CD4-positive, alpha-beta T cell treated with Interleukin-1 beta for 1 hour (primary cell): ENCODE measurements around the gene ZCCHC2.

Source experiments
- DNase-seq, 2 donors: peaks; one replicate each; pipeline ENCODE4 v3.0.0-alpha.2; 2020 to 2022

Gene ZCCHC2

GRCh38 chr18:62512532-62512931 is 10.3 kb upstream of the ZCCHC2 start:
- no peak for DNase-seq

GRCh38 chr18:62512996-62513395 is 9.8 kb upstream of the ZCCHC2 start:
- DNase-seq, result no peak

- no peak for DNase-seq
These were observed 8.3 kb upstream of the ZCCHC2 start for GRCh38 chr18:62514570-62514969.

- no peak for DNase-seq
These were observed 6.6 kb upstream of the ZCCHC2 start for GRCh38 chr18:62516242-62516641.

- DNase-seq, result no peak
These were observed 4.1 kb upstream of the ZCCHC2 start for GRCh38 chr18:62518460-62519375.

- DNase-seq, result no peak
These were observed 3.1 kb upstream of the ZCCHC2 start for GRCh38 chr18:62519684-62520083.

- DNase-seq, result no peak
These were observed 1.7 kb upstream of the ZCCHC2 start for GRCh38 chr18:62521082-62521481.

- DNase-seq, result peak in 1 of 2 donors; percentile 4
These were observed 1.2 kb upstream of the ZCCHC2 start for GRCh38 chr18:62521593-62521992.

GRCh38 chr18:62522178-62522503 is 684 bp upstream of the ZCCHC2 start:
- DNase-seq, result no peak

- DNase-seq, result no peak
These were observed 397 bp downstream of the ZCCHC2 start for GRCh38 chr18:62523255-62523588.

GRCh38 chr18:62523631-62524439 is 1.0 kb downstream of the ZCCHC2 start:
- peak; percentile 48 to 54 for DNase-seq

GRCh38 chr18:62524440-62525200 is 1.8 kb downstream of the ZCCHC2 start:
- DNase-seq, result peak; percentile 60 to 63

- peak in 1 of 2 donors; percentile 4 for DNase-seq
These were observed 2.8 kb downstream of the ZCCHC2 start for GRCh38 chr18:62525608-62526007.

GRCh38 chr18:62526098-62527025 is 3.5 kb downstream of the ZCCHC2 start:
- DNase-seq, result peak; percentile 76 to 77

GRCh38 chr18:62529597-62529996 is 6.8 kb downstream of the ZCCHC2 start:
- DNase-seq, result no peak

GRCh38 chr18:62531078-62531477 is 8.3 kb downstream of the ZCCHC2 start:
- no peak for DNase-seq

- DNase-seq, result no peak
These were observed 9.1 kb downstream of the ZCCHC2 start for GRCh38 chr18:62531931-62532330.

GRCh38 chr18:62536005-62536404 is 13.2 kb downstream of the ZCCHC2 start:
- no peak for DNase-seq

GRCh38 chr18:62537042-62537894 is 14.4 kb downstream of the ZCCHC2 start:
- DNase-seq, result no peak

- no peak for DNase-seq
These were observed 15.1 kb downstream of the ZCCHC2 start for GRCh38 chr18:62537946-62538345.

GRCh38 chr18:62538881-62539280 is 16.1 kb downstream of the ZCCHC2 start:
- DNase-seq, result no peak
